ENCODE data around the gene EXOSC3. TPM values are rescaled to one million over a fixed set of nuclear protein-coding genes. Genes with fewer than 3 reads are reported as not detected.

Gene EXOSC3
- total and polyA plus RNA-seq, 9 of the 15 experiments (the other 6 are each of a cell fraction or from before 2014, with no cell fraction given) = 18.5 to 266 (median 114) TPM

DNA sequence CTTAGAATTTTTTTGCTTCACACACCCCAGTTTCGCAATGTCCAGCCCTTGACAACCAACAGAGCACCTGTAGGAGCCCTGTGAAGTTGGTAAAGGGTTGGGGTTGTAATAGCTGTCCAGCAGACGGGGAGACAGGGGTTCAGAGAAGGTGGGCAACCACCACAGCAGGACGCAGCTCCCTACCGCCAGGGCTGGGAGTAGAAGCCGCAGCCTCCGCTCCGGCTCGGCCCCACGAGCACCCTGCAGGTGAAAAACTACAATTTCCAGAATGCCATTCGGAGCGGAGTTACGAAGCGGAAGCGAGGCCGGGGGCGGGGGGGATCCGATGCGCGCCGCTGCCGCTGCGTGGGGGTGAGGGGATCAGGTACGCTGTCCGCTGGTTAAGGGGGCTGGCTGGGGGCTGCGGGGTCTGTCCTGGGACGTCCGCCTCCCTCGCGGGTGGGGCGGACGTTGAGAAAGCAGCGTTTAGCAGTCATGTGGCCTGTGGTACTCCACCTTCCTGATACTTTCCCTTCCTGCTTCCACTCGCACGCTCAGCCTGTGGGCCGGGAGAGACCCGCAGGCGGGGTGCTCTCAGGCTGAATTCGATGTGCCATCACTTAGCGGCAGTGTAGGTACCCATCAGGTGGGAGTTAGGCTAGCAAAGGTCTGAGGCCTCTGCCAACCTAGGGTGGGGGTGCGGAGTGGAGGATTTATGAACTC is 31.2 kb downstream of the EXOSC3 start, which contains the start of gene TRMT10B (continued):
- TF ChIP-seq, protein P1, sequence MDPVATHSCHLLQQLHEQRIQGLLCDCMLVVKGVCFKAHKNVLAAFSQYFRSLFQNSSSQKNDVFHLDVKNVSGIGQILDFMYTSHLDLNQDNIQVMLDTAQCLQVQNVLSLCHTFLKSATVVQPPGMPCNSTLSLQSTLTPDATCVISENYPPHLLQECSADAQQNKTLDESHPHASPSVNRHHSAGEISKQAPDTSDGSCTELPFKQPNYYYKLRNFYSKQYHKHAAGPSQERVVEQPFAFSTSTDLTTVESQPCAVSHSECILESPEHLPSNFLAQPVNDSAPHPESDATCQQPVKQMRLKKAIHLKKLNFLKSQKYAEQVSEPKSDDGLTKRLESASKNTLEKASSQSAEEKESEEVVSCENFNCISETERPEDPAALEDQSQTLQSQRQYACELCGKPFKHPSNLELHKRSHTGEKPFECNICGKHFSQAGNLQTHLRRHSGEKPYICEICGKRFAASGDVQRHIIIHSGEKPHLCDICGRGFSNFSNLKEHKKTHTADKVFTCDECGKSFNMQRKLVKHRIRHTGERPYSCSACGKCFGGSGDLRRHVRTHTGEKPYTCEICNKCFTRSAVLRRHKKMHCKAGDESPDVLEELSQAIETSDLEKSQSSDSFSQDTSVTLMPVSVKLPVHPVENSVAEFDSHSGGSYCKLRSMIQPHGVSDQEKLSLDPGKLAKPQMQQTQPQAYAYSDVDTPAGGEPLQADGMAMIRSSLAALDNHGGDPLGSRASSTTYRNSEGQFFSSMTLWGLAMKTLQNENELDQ (CRISPR knock-in tag; IDR thresholded peaks at IDR 0.05; ENCODE audit: borderline replicate concordance) = no peak
- no peak for TF ChIP-seq CHD2 (IDR thresholded peaks at IDR 0.05; ENCODE audit: low read depth, low read length)
- peak; percentile 73 for TF ChIP-seq RBFOX2 (IDR thresholded peaks at IDR 0.05; ENCODE audit: low read depth, low read length)
- no peak; the same call in 1 of the 2 replicates for TF ChIP-seq POLR2H (tag; IDR thresholded peaks at IDR 0.05; ENCODE audit: low read depth)
- TF ChIP-seq, protein P2, sequence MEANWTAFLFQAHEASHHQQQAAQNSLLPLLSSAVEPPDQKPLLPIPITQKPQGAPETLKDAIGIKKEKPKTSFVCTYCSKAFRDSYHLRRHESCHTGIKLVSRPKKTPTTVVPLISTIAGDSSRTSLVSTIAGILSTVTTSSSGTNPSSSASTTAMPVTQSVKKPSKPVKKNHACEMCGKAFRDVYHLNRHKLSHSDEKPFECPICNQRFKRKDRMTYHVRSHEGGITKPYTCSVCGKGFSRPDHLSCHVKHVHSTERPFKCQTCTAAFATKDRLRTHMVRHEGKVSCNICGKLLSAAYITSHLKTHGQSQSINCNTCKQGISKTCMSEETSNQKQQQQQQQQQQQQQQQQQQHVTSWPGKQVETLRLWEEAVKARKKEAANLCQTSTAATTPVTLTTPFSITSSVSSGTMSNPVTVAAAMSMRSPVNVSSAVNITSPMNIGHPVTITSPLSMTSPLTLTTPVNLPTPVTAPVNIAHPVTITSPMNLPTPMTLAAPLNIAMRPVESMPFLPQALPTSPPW (CRISPR knock-in tag; IDR thresholded peaks at IDR 0.05) = peak; percentile 97
- TF ChIP-seq, protein P3, sequence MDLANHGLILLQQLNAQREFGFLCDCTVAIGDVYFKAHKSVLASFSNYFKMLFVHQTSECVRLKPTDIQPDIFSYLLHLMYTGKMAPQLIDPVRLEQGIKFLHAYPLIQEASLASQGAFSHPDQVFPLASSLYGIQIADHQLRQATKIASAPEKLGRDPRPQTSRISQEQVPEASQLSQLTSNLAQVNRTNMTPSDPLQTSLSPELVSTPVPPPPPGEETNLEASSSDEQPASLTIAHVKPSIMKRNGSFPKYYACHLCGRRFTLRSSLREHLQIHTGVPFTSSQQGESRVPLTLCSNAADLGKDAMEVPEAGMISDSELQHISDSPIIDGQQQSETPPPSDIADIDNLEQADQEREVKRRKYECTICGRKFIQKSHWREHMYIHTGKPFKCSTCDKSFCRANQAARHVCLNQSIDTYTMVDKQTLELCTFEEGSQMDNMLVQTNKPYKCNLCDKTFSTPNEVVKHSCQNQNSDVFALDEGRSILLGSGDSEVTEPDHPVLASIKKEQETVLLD (IDR thresholded peaks at IDR 0.05) = no peak
- TF ChIP-seq, protein P4, sequence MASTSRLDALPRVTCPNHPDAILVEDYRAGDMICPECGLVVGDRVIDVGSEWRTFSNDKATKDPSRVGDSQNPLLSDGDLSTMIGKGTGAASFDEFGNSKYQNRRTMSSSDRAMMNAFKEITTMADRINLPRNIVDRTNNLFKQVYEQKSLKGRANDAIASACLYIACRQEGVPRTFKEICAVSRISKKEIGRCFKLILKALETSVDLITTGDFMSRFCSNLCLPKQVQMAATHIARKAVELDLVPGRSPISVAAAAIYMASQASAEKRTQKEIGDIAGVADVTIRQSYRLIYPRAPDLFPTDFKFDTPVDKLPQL (IDR thresholded peaks at IDR 0.05; ENCODE audit: extremely low read depth, insufficient read length) = no peak
- TF ChIP-seq NR2C2 (CRISPR knock-in tag; IDR thresholded peaks at IDR 0.05) = no peak
- no peak for TF ChIP-seq NR2C2 (tag; IDR thresholded peaks at IDR 0.05)
- TF ChIP-seq U2AF2 (optimal IDR thresholded peaks at IDR 0.05; ENCODE audit: low read depth, low read length) = no peak
- TF ChIP-seq RCOR1 (IDR thresholded peaks at IDR 0.05; ENCODE audit: borderline replicate concordance in 1 of 2, low read depth in 2 of 2, low read length in 2 of 2) = no peak
- no peak for TF ChIP-seq SRSF1 (IDR thresholded peaks at IDR 0.05; ENCODE audit: low read depth, low read length)
- TF ChIP-seq ZBTB7A (IDR thresholded peaks at IDR 0.05; ENCODE audit: borderline replicate concordance, control insufficient read depth, low read depth, low read length) = peak; percentile 88; the same call in 1 of the 2 replicates
- TF ChIP-seq TRIM24 (IDR thresholded peaks at IDR 0.05) = 0 out of 4 replicates have a peak, but pooled peaks have one; percentile 20 to 27
- TF ChIP-seq OTX1 (CRISPR knock-in tag; IDR thresholded peaks at IDR 0.05) = no peak
- TF ChIP-seq ELF2 (CRISPR knock-in tag; IDR thresholded peaks at IDR 0.05) = peak; percentile 71; the same call in 1 of the 2 replicates
- no peak for TF ChIP-seq LARP7 (IDR thresholded peaks at IDR 0.05)
- no peak for TF ChIP-seq FOXP1 (CRISPR knock-in tag; IDR thresholded peaks at IDR 0.05)
- no peak for TF ChIP-seq NUFIP1 (IDR thresholded peaks at IDR 0.05; ENCODE audit: partially characterized antibody)
- TF ChIP-seq, protein P5, sequence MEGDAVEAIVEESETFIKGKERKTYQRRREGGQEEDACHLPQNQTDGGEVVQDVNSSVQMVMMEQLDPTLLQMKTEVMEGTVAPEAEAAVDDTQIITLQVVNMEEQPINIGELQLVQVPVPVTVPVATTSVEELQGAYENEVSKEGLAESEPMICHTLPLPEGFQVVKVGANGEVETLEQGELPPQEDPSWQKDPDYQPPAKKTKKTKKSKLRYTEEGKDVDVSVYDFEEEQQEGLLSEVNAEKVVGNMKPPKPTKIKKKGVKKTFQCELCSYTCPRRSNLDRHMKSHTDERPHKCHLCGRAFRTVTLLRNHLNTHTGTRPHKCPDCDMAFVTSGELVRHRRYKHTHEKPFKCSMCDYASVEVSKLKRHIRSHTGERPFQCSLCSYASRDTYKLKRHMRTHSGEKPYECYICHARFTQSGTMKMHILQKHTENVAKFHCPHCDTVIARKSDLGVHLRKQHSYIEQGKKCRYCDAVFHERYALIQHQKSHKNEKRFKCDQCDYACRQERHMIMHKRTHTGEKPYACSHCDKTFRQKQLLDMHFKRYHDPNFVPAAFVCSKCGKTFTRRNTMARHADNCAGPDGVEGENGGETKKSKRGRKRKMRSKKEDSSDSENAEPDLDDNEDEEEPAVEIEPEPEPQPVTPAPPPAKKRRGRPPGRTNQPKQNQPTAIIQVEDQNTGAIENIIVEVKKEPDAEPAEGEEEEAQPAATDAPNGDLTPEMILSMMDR (IDR thresholded peaks at IDR 0.05 in 2 of 3, conservative IDR thresholded peaks at IDR 0.05 in 1 of 3; ENCODE audit: insufficient read depth in 2 of 3, low read depth in 1 of 3, low read length in 3 of 3) = no peak
- no peak for TF ChIP-seq FOXJ3 (CRISPR knock-in tag; IDR thresholded peaks at IDR 0.05)

Data from K562 (cell line).